ENCODE measurements around the gene CGNL1.

Gene CGNL1

GRCh38 chr15:57354436-57355123 is 21.7 kb upstream of the CGNL1 start:
- no peak for DNase-seq (ENCODE audit: low spot score)

- no peak for DNase-seq (ENCODE audit: low spot score)
These were observed 21.0 kb upstream of the CGNL1 start for GRCh38 chr15:57355259-57355658.

DNA sequence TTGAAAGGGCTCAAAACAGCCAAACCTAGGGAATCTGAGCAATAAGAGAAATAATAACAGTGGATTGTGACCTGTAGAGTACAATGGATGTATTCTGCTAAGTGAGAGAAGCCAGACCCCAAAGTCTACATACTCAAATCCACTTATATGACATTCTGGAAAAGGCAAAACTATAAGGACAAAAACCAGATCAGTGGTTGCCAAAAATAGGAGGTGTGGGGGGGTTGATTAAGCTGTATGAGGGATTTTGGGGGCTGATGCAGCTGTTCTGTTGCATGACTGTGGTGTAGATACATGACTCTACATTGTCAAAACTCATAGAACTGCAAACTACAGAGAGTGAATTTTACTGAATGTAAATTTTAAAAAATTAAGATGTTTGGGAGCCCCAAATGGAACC is 20.1 kb upstream of the CGNL1 start:
- no peak for DNase-seq (ENCODE audit: low spot score)

- peak; percentile 52 for DNase-seq (ENCODE audit: low spot score)
These were observed 19.7 kb upstream of the CGNL1 start for GRCh38 chr15:57356636-57357035.

GRCh38 chr15:57357799-57358198 is 18.5 kb upstream of the CGNL1 start:
- DNase-seq (ENCODE audit: low spot score), result no peak

DNA sequence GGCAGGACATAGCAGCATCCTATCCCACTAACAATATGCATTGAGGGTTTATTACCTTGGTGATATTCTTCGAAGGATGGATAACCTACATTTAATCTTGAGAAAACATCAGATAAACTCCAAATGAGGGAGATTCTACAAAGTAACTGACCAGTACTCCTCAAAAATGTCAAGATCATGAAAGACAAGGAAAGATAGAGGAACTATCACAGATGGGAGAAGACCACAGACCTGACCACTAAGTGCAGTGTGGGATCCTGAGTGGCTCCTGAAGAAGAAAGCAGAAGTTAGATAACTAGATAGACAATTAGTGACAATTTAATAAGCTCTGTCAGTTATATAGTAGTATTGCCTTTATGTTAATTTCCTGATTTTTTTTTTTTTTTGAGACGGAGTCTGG is 17.7 kb upstream of the CGNL1 start:
- no peak for DNase-seq (ENCODE audit: low spot score)

DNA sequence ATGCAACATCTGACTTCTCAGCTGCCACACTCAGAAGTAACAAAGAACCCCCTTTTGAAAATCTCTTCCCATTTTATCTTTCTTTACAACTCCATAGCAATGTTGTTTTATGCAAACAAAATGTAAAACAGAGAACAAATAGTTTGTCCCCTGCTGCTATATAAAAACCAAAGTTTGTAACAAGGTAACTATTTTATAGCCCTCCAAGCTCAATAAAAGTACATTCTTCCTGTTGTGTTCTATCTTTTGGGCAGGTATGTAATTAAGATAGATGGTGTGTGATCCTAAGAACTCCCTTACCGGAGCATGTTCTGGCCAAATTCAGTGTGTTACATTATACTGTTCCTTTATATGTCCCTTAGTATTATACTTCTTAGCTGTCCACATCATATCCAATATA is 12.6 kb upstream of the CGNL1 start:
- DNase-seq (ENCODE audit: low spot score), result no peak

DNA sequence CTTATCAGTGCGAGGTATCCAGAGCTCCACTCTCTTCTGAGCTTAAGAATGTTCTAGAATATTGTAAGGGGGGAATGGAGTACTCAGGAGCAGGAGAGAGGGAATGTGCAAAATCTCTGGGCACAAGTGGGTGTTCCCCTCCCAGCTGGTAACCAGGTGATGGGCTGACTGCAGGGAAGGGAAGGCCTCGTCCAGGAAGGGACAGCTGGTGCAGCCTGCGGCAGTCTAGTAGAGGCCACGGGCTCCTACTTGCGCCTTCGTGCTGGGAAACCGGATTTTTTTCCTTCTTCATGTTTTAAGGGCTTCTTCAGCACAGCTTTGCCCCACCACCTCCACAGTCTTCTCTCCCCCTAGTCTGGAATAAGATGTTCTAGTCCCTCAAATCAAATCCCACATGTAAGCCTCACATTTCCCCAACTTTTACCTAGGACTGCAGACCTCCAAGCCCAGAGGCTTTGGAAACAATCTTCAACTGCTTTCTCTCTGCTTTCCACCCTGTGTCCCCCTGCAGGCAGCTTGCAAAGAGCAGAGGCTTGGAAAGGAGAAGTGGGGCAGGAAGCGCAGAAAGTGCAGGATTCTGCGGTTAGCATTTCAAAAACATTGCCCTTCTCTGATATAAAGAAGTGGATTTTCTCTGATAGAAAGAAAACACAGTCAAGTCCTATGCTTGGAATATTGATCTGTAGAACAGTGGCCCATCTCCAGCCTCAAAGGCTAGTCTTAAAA is 11.9 kb upstream of the CGNL1 start:
- no peak for DNase-seq (ENCODE audit: low spot score)

DNA sequence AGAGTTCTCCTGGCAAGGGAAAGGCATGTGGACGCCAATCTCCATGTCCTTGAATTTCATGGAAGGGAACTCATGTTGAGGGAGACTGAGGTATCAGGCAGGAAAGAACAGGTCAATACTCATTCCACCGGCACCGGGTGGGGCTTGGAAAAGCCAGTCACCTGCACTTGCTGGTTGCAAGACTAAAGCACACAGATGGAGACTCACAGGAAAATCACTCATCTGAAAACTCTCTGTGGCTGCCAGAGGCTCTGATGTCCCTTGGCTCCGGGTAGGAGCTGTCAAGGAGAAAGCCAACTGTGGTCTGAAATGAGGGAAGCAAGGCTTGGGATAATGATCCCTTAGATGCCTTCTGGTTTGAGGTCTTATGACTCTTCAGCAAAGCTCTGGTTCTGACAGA is 8.7 kb upstream of the CGNL1 start:
- no peak for DNase-seq (ENCODE audit: low spot score)

DNA sequence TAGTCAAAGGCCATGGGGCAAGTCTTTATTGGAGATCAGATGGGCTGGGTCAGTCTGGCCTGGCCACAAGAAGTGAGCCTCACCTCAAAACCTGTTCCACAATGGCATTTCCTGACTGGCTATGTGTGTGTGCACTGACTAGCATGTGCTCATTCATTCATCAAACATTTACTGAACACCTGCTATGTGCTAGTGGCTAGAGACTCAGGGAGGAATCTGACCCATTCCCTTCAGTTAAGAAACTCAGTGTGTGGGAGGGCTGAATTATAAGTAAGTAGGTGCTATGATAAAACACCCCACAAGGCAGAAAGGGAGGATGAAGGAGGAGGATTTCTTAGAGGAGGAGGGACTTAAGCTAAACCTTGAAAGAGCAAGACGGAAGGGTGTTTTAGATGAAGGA is 5.4 kb upstream of the CGNL1 start:
- no peak for DNase-seq (ENCODE audit: low spot score)

DNA sequence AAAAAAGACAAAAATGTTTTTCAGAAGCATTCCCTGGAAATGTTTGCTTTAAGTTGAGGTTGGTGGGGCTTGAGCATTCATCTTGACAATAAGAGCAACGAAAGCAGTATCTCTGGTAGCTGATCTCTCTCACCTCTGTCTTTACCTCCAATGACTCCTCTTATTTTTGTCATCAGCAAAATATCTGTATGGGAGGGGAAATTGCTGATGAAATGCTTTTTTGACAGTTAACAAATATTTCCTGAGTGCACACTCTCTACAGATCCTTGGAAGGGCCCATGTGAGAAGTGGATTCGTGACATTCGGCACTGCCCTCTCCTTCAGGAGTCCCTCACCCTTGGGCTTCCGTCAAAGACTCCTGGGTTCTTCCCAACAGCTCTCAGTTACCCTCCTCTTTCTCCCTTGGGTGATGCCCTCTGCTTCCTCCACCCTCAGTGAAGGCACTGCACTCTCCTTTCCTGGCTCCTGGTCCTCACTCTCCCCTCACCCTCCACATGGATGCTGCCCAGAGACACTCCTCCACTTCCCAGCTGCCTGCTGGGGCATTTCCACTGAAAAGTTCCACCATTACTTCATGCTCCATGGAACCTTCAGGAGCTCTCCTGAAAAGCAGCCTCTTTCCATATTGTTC is 2.9 kb upstream of the CGNL1 start:
- no peak for DNase-seq (ENCODE audit: low spot score)

- DNase-seq (ENCODE audit: low spot score), result no peak
These were observed 2.4 kb upstream of the CGNL1 start for GRCh38 chr15:57373882-57374276.

- DNase-seq (ENCODE audit: low spot score), result peak; percentile 63
These were observed 582 bp downstream of the CGNL1 start for GRCh38 chr15:57376696-57377477.

DNA sequence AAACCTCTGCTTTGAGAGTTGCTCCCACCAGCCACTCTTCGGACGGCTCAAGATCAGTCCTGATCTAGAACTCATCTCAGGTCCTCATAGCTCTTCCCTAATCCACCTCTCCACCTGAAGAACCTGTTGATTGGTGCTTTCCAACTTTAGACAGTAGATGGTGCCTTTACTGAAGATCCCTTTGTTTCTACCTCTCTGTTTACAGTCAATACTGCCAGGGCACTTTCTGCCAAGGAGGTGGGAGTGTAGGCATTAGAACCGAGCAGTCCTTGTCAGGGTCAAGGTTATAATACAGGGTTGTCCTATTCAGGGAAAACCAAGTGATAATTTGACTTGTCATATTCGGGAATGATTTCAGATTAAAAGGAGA is 1.2 kb downstream of the CGNL1 start:
- DNase-seq (ENCODE audit: low spot score), result no peak

DNA sequence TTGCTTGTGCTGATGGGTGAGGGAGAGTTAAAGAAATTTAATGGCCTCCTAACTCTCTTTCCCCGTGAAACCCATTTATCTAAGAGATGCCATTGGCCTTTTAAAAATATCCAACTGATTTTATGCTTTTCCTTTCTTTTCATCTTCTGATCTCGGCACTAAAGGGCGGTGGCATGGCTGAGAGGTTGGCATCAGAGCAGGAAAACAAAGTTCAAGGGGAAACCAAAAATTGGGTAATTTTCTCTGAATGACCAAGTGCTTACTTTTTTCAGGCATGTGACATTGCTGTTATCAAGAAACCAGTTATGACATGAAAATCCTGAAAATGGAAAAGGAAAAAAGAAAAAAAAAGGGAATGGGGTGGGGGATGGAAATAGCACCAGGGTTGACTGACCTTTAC is 3.2 kb downstream of the CGNL1 start:
- DNase-seq (ENCODE audit: low spot score), result no peak

GRCh38 chr15:57380854-57381253 is 4.5 kb downstream of the CGNL1 start:
- no peak for DNase-seq (ENCODE audit: low spot score)

GRCh38 chr15:57382215-57382614 is 5.9 kb downstream of the CGNL1 start:
- no peak for DNase-seq (ENCODE audit: low spot score)

GRCh38 chr15:57382969-57383368 is 6.7 kb downstream of the CGNL1 start:
- no peak for DNase-seq (ENCODE audit: low spot score)

DNA sequence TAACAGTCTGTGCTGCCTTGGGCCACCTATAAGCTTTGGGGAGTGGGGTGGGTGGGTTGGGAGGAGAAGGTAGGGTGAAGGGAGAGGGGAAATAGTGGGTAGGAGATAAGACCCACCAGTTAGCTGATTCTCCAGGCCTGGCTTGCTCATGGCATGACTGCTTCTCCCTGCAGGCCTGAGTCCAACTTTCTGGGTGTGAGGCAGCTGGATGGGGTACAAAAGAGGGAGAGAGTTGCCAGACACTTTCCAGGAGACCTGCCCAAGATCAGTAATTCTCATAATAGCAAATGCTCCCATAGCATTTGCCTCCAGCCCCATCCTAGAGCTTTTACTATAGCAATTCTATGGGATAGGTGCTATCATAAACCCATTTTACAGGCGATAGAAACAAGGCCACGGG is 7.7 kb downstream of the CGNL1 start:
- no peak for DNase-seq (ENCODE audit: low spot score)

DNA sequence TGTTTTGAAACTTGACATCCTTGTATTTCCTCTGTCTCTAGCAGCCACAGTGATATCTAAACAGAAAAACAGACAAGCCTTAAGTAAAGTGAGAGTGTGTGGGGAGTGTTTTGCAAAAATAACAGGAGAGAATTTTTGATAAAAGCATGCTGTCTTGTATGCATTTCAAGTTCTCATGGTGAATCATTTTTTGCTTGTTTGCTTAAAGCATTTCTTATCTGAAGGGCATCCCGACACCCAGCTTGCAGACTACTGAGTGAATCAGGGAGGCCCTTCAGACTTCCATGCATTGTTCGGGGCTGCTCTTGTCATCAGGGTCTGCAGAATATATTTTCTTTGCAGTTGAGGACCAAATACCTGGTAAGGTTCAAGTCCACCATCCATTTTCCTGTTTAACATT is 8.5 kb downstream of the CGNL1 start:
- DNase-seq (ENCODE audit: low spot score), result no peak

GRCh38 chr15:57385923-57386390 is 9.7 kb downstream of the CGNL1 start:
- DNase-seq (ENCODE audit: low spot score), result no peak

DNA sequence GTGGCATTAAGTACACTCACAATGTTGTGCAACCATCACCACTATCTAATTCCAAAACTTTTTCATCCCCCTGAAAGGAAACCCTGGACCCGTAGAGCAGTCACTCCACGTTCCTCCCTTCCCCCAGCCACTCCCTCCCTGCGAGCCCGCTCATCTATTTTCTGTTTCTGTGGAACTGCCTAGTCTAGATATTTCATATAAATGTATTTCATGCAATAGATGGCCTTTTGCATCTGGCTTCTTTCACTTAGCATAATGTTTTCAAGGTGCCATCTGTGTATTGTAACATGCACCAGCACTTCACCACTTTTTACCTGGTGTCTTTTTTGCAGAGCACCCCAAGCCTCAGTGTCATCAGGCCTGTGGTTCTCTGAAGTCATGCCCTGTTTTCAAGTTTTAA is 10.7 kb downstream of the CGNL1 start:
- DNase-seq (ENCODE audit: low spot score), result no peak
